Activated CD4-positive, alpha-beta T cell treated with anti-CD3 and anti-CD28 coated beads, Interleukin-2, amount 50 U/mL, for 16 hours (primary cell): ENCODE measurements around the gene CDC42BPB.
"Not testable (repeated sequence)": the region's sequence is repeated elsewhere in the genome, so short reads cannot be mapped to it uniquely, and the experiment has no call there.

Experiments
- DNase-seq: peaks from one replicate; pipeline ENCODE4 v3.0.0-alpha.2; 2020

The CDC42BPB gene

DNA sequence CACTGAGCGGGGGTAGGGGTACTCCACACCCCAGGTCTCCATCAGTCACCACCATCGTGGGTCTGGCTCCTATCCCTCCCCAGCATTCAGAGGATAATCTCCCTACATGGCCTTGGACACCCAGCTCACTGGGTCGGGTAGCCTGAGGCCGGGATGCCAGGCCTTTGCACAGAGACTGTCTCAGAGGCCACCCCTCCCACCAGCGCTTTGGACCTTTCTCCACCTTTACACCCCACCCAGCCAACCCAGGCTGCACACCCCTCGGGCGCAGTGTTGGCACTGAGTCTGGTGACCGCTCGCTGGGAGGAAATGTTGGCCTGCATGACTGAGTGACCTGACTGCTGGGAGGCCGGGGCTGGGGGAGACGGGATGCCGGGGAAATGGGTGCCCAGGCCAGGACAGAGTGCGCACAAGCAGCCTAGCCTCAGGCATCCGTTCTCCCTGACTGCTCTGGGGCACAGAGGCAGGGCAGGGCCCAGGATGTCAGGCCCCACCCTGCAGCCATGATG is 16.1 kb upstream of the CDC42BPB start:
- DNase-seq = no peak

DNA sequence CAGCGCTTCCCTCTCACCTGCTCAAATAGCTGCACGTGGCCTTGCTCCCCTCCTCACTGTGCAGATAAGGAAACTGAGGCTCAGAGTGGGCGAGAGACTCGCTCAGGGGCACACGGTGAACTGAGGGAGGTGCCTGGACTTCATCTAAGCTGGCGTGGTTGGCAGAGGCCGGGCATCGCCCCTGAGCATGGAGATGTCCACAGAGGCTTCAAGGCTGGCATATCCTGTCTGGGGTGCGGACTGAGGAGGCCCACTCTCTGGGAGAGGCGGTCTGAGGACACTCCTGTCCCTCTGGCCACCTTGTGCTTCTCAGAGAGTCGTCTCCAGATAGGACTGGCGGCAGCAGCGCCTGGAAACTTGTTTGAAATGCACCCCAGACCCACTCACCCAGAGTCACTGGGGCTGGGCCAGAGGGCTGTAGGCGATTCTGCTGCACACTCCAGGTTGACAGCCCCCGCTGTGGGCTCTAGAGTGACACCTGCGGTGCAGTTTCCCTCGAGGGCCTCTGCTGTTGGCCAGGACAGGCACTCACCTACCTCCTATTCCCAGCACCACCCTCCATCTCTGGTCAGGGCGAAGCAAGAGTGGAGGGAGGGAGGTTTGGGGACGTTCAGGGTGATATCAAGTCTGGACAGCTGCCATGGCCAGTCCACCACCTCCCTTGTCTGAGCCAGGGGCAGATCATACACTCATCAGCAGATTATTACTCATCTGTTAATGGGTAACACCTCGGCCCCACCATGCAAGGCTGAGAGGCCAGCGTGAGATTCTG is 15.4 kb upstream of the CDC42BPB start:
- DNase-seq = no peak

DNA sequence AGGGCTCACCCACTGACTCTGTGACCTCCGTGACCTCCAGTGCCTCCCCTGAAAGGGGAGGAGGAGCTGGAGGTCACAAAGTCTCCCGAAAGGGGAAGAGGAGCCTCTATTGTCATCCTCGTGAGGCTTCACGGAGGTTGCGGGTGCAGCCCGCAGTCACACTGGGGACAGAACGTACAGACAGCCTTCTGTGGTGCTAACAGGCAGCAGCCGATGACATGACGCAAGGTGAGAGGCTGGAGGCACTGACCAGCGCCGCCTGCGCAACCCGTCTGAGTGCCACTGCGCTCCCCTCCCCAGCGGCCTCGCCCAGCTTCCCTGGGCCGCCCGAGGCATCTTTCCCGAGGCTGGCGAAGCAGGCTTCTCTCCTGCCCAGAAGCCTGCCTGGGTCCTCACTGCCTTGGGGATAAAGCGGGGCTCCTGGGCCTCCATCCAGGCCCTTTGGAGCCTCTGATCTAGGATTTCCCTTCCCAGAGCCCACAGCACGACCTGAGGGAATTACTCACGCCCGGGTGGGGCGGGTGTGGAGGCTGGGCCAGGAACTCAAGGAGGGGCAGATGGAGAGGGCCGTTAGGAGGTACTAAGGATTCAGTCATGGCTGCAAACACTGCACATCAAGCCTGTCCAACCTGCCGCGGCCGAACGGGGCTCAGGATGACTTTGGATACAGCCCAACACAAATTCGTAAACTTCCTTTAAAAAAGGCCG is 14.3 kb upstream of the CDC42BPB start:
- no peak for DNase-seq

DNA sequence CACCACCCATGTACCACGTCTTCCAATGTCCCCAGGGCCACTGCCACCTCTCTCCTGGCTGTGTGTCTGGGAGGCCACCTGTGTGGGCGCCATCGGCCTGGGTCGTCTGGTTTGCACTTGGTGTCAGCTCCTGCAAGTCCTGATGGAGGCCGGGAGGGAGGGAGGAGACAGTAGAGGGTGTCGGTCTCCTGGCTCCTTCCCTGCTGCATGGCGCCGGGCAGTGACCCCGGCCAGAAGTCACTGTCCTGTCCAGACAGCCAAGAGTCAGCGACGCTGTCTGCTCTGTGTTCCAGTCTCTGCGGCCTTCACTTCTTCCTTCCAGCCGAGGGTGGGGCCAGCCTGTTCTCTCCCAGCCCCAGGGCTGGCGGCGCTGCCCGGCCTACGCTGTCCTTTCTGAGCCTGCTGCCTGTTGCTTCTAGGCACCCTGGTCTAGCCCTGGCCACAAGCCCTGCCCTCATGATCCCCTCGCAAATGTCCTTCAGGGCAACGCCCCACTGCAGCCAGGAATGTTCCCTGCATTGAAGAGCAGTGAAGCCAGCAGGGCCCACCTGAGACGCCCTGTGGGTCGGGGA is 13.7 kb upstream of the CDC42BPB start:
- no peak for DNase-seq

DNA sequence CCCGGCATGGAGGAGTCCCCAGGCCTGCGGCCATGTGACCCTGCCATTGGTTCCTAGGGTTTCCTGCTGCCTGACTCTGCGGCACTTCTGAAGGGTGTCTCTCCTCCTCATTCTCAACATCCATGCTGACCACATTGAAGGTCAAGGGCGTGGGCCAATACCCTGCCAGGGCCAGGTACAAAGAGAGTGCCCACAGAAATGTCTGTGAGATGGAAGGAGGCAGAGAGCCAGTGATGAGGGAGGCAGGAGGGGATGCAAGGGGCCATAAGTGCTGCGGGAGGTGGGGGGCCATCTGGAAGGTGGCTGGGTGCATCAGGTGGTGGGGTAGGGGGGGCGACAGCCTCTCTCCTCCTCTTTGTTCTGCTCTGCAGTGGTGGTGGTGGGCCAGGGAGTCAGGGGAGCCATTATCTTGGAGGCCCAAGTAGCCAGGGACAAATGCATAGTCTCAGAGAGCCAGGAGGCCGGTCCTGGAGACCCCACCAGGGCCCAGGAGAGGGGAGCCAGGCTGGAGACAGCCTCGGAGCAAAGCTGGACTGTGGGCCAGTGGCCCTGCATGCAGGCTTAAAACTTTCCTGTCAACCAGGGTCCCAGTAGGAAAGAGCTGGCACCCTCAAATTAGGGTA is 13.0 kb upstream of the CDC42BPB start:
- no peak for DNase-seq

DNA sequence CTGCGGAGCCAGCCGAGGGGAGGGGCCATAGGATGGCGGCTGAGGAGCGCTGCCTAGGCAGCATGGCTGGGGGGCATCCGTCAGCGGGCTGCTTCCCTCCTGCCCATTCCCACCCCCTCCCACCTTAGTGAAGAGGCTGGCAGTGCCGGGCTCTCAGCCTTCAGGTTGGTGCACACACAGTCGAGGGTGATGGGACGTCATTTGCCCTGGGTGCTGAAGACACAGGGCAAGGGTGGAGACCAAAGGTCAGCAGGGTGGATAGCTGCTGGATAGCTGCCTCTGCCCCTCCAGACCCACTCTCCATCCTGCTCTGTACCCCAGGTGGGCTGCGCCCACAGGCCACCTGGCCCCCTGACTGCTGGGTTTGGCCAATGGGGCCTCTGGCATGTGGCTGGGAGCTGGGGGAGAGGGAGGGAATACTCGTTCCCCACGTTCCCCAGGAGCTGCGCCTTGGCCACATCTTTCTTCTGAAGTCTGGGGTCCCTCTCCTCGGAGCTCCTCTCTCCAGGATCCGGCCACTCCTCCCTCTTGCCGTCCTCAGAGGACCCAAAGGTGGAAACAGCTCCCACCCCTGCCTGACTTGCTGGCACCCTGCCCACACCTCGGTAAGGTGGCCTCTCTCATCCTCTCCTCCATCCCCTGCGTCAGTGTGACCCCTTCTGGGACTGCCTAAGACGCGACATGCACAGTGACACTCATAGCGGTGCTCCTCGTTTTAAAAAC is 11.2 kb upstream of the CDC42BPB start:
- DNase-seq = no peak

DNA sequence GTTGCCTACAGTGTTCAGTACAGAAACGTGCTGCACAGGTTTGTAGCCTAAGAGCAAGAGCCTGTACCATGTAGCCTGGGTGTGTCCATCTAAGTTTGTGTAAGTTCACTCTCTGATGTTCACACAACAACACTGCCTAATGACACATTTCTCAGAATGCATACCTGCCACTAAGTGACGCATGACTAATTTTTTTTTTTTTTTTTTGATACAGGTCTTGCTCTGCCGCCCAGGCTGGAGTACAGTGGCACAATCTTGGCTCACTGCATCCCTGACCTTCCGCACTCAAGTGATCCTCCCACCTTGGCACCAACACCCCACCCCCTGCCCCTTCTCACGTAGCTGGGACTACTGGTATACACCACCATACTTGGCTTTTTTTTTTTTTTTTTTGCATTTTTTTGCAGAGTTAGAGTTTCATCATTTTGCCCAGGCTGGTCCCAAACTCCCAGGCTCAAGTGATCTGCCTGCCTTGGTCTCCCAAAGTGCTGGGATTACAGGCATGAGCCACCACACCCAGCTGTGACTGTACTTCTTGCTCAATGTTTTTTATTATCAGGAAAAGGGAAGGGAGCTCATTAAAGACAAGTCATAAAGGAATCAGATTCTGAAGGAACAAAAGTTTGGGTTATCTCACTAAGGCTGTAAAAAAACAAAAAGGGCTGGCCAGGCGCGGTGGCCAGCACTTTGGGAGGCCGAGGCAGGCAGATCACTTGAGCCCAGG is 10.0 kb upstream of the CDC42BPB start:
- no peak for DNase-seq

DNA sequence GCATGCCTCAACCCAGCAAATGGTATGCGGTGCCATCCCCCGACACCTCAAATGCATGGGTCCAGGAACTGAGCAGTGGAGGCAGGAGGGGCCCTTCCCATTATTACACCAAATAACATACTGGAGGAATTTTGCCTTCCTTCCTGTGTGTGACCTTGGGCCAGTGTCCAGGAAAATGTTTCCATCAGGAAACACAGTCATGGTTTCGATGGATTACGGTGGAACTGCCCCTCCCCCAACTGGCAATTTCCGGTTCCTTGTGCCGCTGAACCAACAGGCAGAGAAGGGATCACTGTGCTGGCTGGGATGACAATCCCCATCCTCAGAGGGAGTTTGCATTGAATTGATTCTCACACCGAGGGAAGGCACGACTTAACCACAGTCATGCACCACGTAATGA is 9.1 kb upstream of the CDC42BPB start:
- no peak for DNase-seq

DNA sequence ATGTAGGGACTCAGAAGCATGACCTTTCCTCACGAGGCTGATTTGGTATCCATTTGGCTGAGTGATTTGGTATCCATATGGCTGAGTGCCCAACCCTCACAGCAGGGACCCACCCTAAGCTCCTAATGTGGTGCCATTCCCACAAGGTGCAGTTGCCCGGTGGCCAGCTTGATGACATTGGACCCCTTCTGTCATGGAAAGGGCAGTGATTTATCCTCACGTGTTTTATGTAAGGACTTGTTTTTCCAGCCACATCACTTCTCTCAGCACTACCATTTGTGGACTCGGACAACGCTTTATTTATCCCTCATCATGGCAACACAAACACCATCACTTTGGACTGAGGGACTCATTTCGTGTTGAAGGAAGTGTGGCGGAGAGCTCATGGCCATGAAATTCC is 8.5 kb upstream of the CDC42BPB start:
- no peak for DNase-seq

DNA sequence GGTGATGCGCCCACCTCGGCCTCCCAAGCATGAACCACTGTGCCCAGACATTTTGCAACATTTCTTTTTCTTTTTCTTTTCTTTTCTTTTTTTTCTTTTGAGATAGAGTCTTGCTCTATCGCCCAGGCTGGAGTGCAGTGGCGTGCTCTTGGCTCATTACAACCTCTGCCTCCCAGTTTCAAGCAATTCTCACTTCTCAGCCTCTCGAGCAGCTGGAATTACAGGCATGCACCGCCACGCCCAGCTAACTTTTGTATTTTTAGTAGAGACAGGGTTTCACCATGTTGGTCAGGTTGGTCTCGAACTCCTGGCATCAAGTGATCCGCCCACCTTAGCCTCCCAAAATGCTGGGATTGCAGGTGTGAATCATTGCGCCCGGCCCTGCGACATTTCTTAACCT is 7.6 kb upstream of the CDC42BPB start:
- no peak for DNase-seq

DNA sequence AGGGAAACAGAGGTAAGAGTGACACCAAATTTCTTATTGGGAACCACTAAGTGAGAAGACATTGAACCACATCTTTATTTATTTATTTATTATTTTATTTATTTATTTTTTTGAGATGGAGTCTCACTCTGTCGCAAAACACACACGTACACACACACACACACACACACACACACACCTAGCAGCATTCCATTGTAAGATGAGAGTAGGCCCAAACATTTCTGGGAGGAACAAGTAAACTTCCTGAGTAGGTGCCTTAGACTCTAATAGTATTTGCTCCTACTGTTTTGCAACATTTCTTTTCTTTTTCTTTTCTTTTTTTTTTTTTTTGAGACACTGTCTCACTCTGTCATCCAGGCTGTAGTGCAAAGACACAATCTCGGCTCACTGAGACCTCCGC is 7.1 kb upstream of the CDC42BPB start:
- no peak for DNase-seq

DNA sequence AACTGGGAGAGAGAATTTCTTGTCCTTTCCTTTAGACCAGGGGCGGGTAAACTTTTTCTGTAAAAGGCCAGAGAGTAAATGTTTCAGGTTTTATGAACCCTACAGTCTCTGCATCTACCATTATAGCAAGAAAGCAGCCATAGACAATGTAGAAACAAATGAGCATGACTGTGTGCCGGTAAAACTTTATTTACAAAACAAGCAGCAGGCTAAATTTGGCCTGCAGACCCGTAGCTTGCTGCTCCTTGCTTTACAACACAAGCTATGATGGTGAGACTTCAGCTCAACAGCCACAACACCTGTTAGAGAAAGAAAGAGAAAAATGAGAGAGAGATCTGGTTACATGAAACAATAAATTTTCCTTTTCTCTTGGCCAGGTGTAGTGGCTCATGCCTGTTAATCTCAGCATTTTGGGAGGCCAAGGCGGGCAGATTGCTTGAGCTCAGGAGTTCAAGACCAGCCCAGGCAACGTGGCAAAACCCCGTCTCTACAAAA is 4.2 kb upstream of the CDC42BPB start:
- DNase-seq = no peak

DNA sequence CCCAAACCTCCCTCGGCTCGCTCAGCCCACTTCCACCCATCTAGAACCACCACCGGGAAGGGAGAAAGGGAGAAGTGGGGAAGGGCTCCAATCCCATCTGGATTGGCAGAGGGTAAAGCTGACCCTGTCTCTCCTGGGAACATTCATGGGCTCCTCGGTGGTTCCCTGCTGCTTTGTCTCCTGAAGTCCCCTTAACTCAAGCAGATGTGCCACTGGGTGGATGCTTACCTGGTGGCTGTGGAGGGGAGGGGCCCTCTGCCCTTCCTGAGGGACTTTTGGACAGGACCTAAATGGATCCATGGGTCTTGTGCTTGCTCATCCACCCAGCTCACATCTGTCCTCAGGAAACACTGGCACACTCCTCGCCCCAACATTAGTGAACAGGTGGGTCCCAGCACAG is 2.2 kb upstream of the CDC42BPB start:
- no peak for DNase-seq

DNA sequence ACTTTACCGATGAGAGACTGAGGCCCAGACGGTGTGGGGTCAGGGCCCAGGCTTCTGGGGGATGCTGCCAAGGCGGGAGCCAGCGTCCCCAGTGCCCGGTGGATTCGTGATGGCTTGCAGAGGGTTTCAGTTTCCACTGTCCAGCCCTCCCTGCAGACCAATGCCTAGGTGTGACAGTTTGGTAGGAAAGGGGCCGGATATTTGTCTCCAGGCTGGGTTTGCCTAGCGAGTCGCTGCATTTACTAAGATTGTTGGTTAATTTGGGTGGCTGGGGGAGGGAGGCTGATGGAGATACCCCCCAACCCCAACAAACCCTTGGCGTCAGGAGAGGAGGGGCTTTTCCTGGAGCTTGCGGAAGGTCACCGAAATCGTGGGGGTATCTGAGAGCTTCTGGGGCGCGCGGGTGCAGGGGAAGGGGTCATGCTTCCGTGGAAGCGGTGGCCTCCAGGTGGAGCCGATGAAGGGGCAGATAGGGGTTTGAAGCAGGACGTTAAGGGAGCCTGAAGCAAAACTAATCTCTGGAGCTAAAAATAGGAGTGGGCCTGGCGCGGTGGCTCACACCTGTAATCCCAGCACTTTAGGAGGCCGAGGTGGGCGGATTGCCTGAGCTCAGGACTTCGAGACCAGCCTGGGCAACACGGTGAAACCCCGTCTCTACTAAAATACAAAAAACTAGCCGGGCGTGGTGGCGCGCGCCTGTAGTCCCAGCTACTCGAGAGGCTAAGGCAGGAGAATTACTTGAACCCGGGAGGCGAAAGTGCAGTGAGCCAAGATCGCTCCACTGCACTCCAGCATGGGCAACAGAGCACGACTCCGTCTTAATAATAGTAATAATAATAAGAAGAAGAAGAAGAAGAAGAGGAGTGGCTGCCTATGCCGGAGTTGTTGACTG is 1.1 kb upstream of the CDC42BPB start:
- no peak for DNase-seq

DNA sequence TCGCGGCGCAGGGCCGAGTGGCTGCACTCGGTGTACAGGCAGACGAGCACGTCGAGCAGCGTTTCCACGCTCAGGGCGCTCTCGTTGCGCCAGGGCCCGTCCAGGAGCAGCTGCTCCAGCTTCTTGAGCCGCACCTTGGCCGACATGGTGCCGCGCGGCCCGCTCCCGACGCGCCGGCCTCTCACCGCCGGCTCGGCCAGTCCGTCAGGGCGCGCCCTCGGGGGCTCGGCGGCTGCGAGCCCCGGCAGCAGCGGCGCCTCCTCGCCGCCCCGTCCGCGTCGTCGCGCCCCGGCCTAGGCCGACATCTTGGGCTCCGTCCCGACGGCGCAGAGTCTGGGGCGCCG is 349 bp downstream of the CDC42BPB start:
- DNase-seq = peak; percentile 6

DNA sequence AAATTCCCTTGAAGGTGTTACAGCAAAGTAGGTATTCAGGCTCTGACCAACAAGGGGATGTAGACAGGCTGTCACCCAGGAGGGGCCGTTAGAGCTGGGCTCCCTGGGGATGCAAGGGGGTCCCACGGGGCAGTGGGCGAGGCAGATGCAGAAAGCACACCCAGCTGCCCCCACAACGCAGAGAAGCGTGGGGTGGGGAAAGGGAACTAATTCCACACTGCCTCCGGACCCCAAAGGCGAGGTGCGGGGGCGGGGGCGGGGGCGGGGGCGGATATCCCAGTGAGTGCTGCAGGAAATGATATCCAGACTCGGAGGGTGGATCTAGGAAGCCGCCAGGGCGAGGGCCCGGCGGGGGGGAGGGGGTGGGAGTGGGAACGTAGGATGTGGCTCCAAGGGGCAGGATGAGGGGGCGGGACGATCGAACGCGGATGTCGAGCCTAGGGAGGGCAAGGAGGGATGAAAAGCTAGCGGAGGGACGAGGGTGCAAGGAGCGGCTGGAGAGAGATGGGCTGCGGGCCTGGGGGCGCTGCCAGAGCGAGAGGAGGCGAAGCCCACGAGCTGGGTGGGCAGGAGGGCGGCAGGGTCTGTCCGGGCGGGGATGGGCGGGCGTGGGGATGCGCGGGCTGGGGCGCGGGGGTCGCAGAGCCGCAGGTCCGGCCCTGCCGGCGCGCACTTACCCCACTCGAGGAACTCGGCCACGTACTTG is 874 bp downstream of the CDC42BPB start:
- no peak for DNase-seq

DNA sequence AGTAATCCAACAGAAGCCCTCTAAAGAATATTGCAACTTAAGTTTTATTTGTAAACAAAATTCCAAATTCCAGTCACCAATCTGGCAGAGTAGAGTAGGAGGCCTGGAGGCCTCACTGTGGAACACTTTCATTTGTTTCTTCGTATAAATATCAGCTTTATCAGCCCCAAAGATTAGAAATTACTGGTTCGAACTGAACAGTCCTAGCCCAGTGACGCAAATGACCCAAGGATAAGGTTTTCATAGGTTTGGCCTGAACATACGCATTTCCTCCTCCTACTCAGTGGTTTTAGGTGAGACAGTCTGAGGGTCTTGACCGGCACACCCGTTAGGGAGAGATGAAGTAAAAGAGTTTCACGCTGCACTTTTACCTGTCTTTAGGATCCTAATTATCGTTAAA is 1.7 kb downstream of the CDC42BPB start:
- no peak for DNase-seq

DNA sequence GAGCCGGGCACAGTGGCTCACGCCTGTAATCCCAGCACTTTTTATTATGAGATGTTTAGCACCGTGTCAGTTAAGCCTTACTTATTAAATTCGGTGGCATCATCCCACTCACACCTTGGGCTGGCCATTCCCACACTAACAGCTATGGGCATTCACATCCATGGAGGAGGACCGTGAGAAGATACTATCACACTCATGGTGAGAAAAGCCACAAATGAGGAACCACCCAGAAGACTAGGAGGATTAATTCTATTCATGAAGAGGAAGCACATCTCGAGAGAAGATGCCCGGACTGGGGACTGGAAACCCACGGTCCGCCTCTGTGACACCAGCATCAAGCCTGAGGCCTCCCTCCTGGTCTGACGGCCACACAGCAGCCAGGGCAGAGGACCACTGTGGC is 4.9 kb downstream of the CDC42BPB start:
- no peak for DNase-seq

DNA sequence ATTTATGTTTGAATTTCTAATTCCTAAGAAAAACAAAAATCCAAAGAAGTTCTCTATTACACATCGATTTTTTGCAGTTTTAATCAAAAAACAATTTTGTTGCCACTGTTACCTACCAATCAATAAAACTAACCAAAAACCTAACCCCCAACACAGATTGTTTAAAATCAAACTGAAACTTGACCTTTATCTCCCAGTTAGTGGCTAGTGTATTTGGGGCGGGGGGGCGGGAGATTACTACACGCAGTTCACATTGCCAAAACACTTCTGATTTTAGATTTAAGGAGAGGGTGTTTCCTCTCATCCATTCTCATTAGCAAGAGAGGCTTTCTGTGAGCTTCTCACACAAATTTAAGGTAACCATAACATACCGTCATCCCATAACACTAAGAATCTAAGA is 6.4 kb downstream of the CDC42BPB start:
- DNase-seq = no peak

DNA sequence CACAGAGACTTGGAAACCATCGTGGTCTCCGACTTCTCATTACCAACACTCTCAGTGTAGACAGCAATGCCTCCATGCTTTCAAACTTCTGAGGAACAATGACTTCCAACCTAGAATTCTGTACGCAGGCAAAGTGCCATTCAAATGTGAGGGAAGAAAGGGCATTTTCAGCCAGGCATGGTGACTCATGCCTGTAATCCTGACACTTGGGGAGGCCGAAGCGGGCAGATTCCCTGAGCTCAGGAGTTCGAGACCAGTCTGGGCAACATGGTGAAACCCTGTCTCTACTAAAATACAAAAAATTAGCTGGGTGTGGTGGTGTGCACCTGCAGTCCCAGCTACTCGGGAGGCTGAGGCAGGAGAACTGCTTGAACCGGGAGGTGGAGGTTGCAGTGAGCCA is 9.9 kb downstream of the CDC42BPB start:
- DNase-seq = not testable (repeated sequence)
